ENCODE data around the gene MATN1. TPM values are rescaled to one million over a fixed set of nuclear protein-coding genes. Genes with fewer than 3 reads are reported as not detected.

MATN1 gene
- total and polyA plus RNA-seq, 2 experiments from 2014 or later = 0.47 to 3.7 TPM

DNA sequence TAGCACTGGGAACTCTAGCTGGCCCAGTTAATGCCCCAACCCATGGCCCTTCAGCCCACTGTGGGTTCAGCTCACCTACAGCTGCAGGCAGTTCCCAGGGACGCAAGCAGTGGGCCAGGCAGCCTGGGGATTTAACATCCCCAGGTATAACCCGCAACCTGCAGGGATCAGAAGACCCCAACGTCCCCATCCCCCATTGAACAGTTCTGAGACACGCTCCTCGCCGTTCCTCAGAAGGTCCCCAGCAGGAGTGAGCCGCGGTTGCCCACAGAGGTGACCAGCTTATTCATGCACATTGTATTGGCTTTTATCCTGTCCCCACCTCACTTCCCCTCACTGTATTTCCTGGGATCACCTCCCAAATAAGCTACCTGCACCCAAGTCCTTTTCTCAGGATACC, 5.0 kb upstream of the MATN1 start:
- DNase-seq (ENCODE audit: low spot score) = no peak
- no peaks in the 10 kb centered on the region for H4K20me1 ChIP-seq (ENCODE audit: insufficient read depth, poor library complexity, severe bottlenecking)
- H3K27me3 ChIP-seq = no peaks in the 10 kb centered on the region
- no peaks in the 10 kb centered on the region for H3K9me2 ChIP-seq (replicated peaks; ENCODE audit: insufficient read depth)
- no peak overlapping the region for H2AFZ ChIP-seq
- H3K9me3 ChIP-seq (ENCODE audit: low read depth) = no peaks in the 10 kb centered on the region
- H3K36me3 ChIP-seq (replicated peaks; ENCODE audit: insufficient read depth, low read depth) = no peaks in the 10 kb centered on the region
- WGBS (ENCODE audit: low lambda C conversion rate, missing lambda C conversion rate) = 79% methylated on average over 8 of the region's 8 CpGs
- H3K4me3 ChIP-seq = no peak overlapping the region
- peaks cover 21% of the 10 kb centered on the region for H3K4me1 ChIP-seq (ENCODE audit: insufficient read depth)
- no peak overlapping the region for H3K4me2 ChIP-seq
- peak overlapping the region; percentile 42 for H3K27ac ChIP-seq
- no peak for TF ChIP-seq EZH2phosphoT487 (IDR thresholded peaks at IDR 0.05; ENCODE audit: low read depth, severe bottlenecking, unreplicated experiment)
- TF ChIP-seq EZH2 (IDR thresholded peaks at IDR 0.05; ENCODE audit: borderline replicate concordance) = no peak
- TF ChIP-seq, protein P1, sequence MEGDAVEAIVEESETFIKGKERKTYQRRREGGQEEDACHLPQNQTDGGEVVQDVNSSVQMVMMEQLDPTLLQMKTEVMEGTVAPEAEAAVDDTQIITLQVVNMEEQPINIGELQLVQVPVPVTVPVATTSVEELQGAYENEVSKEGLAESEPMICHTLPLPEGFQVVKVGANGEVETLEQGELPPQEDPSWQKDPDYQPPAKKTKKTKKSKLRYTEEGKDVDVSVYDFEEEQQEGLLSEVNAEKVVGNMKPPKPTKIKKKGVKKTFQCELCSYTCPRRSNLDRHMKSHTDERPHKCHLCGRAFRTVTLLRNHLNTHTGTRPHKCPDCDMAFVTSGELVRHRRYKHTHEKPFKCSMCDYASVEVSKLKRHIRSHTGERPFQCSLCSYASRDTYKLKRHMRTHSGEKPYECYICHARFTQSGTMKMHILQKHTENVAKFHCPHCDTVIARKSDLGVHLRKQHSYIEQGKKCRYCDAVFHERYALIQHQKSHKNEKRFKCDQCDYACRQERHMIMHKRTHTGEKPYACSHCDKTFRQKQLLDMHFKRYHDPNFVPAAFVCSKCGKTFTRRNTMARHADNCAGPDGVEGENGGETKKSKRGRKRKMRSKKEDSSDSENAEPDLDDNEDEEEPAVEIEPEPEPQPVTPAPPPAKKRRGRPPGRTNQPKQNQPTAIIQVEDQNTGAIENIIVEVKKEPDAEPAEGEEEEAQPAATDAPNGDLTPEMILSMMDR (IDR thresholded peaks at IDR 0.05; ENCODE audit: poor library complexity) = no peak
- H3K79me2 ChIP-seq = no peaks in the 10 kb centered on the region

DNA sequence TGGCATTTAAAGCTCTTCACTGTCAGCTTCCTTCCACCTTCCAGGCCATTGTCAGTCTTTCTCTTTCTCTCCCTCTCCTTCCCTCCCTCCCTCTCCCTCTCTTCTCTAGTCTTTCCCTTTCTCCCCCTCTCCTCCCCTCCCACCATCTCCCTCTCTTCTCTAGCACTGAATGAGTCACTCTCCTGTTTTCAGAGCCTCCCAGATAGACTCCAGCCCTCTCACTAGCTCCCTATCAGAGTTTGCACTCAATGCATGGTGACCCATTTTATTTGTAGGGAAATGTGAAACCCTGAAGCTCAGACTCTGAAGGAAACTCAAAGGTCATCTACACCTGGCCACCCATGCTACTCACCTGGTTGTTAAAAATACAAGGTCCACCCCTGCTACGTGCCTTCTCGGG, 4.4 kb upstream of the MATN1 start:
- Histone ChIP-seq H2AFZ (no peak overlapping the region), H3K9me3 (ENCODE audit: low read depth) (no peaks in the 10 kb centered on the region), H3K9me2 (replicated peaks; ENCODE audit: insufficient read depth) (no peaks in the 10 kb centered on the region), H4K20me1 (ENCODE audit: insufficient read depth, poor library complexity, severe bottlenecking) (no peaks in the 10 kb centered on the region), H3K4me3 (no peak overlapping the region), H3K4me2 (no peak overlapping the region), H3K4me1 (ENCODE audit: insufficient read depth) (peaks cover 21% of the 10 kb centered on the region), H3K27ac (peak overlapping the region; percentile 42), H3K79me2 (no peaks in the 10 kb centered on the region), H3K27me3 (no peaks in the 10 kb centered on the region), H3K36me3 (replicated peaks; ENCODE audit: insufficient read depth, low read depth) (no peaks in the 10 kb centered on the region)
- no peak for TF ChIP-seq EZH2phosphoT487 (IDR thresholded peaks at IDR 0.05; ENCODE audit: low read depth, severe bottlenecking, unreplicated experiment)
- TF ChIP-seq EZH2 (IDR thresholded peaks at IDR 0.05; ENCODE audit: borderline replicate concordance) = no peak
- TF ChIP-seq, protein P1 (IDR thresholded peaks at IDR 0.05; ENCODE audit: poor library complexity) = no peak
- peak; percentile 68 for DNase-seq (ENCODE audit: low spot score)
- 62% methylated on average over 2 of the region's 2 CpGs for WGBS (ENCODE audit: low lambda C conversion rate, missing lambda C conversion rate)

DNA sequence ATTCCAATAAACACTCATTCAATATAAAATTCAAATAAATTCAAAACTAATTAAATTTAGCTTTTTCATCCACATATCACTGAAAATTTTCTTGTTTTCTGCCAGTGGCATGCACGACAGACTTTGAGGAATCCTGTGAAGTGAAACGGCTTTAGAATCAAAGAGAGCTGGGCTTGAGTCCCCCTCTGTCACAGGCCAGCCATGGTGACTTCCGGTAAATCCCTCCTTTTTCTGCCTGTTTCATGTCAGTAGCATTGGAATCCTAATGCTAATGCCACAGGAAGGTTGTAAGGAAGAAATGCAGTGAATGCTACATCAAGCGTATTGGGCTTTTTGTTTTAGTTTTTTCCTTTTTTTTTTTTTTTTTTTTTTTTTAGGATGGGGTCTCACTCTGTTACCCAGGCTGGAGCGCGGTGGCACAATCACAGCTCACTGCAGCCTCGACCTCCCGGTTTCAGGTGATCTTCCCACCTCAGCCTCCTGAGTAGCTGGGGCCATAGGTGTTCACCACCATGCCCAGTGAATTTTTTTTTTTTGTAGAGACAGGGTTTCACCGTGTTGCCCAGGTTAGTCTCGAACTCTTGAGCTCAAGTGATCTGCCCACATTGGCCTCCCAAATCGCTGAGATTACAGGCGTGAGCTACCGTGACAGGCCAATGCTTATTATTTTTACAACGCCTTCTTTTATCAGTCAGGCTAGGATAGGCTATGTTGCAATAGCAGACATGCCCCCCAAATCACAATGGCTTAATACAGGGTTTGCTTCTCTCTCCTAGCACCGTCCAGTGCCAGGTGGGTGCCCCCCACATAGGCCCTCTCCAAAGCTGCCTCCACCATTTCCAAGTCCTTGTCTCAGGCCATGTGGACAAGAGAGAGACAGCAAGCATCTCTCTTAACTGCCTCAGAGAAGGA, 3.6 kb upstream of the MATN1 start:
- no peak overlapping the region for H3K4me2 ChIP-seq
- no peaks in the 10 kb centered on the region for H3K79me2 ChIP-seq
- TF ChIP-seq, protein P1 (IDR thresholded peaks at IDR 0.05; ENCODE audit: poor library complexity) = no peak
- TF ChIP-seq EZH2phosphoT487 (IDR thresholded peaks at IDR 0.05; ENCODE audit: low read depth, severe bottlenecking, unreplicated experiment) = no peak
- TF ChIP-seq EZH2 (IDR thresholded peaks at IDR 0.05; ENCODE audit: borderline replicate concordance) = no peak
- H3K27me3 ChIP-seq = no peaks in the 10 kb centered on the region
- WGBS (ENCODE audit: low lambda C conversion rate, missing lambda C conversion rate) = 85% methylated on average over 15 of the region's 15 CpGs
- H3K27ac ChIP-seq = peak overlapping the region; percentile 42
- no peak for DNase-seq (ENCODE audit: low spot score)
- H3K9me2 ChIP-seq (replicated peaks; ENCODE audit: insufficient read depth) = no peaks in the 10 kb centered on the region
- no peaks in the 10 kb centered on the region for H4K20me1 ChIP-seq (ENCODE audit: insufficient read depth, poor library complexity, severe bottlenecking)
- no peak overlapping the region for H2AFZ ChIP-seq
- no peaks in the 10 kb centered on the region for H3K36me3 ChIP-seq (replicated peaks; ENCODE audit: insufficient read depth, low read depth)
- no peaks in the 10 kb centered on the region for H3K9me3 ChIP-seq (ENCODE audit: low read depth)
- H3K4me1 ChIP-seq (ENCODE audit: insufficient read depth) = peaks cover 21% of the 10 kb centered on the region
- no peak overlapping the region for H3K4me3 ChIP-seq
